GDM1 (cell line): ENCODE data around the gene LELP1.
"Not testable (repeated sequence)": the region's sequence is repeated elsewhere in the genome, so short reads cannot be mapped to it uniquely, and the experiment has no call there.

ENCODE experiments used
- DNase-seq: peaks from one replicate; lab custom pipeline; 2025; lab: John Stamatoyannopoulos, UW

The LELP1 gene

DNA sequence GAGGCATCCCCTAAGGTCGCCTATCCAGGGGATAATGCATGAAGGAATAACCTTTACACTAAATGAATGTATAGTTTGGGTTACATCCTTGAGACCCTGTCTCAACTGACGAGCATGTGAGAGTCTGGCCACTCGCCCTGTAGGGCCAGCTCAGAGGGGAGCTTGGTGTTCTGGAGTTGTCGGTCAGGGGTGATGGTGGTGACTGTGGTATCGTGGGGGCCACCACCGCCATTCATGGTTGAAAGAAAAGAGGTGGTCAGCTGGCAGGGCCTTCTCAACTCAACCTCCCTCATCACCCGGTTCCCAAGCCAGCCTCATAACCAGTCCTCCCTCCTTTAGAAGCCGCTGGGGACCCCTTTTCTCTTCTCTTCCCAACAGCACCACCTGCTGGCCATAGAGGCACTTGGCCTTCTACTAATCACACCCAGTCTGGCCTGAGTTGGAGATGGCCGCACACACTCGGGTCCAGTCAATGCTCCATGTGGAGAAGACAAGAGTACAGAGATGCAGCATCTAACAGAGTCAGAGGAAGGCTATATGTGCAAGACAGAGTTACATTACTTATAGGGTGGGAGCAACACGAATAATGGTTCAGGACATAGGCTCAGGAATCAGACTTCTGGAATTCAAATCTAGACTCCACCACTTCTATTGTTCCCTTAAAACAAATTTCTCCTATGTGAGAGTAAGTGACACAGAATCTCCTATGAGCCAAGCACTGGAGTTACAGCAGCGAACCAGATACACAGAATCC, 26.0 kb downstream of the LELP1 start:
- DNase-seq, result not testable (repeated sequence)

DNA sequence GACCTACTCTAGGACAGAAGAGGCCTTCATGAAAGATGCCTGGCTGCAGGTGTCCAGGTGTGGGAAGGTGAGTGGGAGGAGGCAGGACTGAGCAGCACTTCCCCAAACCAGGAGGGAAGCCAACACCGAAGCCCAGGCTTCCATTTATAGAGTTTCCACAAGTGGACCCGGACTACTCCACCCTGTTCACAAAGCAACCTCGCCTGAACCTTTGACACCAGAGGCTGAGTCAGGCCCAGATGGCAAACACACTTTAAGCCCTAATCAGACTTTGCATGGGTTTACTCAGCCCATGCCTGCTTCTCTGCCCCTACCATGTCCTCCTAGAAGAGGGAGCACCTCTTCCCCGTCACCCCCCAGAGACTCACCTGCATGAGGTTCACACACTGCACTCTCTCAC, 28.1 kb downstream of the LELP1 start:
- no peak for DNase-seq

DNA sequence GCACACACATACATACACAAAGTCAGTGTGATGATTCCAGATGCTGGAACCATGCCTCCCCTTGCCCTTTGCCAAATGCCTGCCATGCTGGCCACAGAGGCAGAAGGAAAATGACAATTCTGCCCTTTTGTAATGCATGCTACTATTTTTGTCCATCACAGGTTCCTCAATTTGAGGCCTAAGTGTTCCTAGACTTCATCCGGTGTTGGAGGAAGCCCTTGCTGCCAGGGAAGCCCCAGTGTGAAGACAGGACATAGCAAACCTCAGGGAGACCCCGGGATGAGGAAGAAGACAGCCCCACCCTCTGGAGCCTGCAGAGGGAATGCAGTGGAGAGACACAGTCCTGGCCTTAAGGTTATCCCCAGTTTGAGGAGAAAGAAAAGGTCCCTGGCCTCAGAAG, 28.6 kb downstream of the LELP1 start:
- DNase-seq, result peak; percentile 39

DNA sequence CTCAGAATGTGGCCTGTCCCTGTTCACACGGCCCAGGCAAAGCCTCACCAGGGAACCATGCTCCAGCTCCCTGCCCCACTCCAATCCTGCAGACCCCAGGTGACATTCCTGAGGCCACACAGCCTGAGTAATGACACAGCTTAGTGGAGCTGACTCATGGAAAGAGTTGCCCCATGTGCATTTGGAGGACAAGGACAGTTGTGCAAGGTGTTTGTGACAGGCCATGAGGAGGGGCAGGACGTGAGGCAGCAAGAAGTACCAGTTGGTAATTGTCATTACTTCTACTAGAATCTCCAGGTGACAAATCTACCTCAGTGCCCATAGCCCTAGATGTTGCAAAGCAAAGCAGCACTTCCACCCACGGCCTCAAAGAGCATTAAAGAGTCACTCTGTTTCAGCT, 29.3 kb downstream of the LELP1 start:
- no peak for DNase-seq

DNA sequence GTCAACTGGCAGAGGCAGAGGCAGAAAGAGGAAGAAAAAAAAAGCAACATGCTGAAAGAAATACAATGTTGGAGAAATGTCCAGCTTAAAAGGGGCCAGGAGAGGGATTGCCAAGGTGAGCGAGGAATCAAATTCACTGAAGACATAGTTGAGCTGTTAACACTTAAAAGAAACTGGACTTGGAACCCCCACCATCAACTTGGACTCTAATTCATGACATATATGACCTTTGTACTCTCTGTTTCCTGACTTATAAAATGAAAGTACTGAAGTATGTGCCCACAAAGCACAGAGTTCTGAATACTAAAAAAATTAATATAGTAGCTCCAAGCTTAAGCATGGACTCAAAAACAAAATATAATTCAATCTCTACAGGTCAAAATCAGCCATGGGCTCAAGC, 30.2 kb downstream of the LELP1 start:
- DNase-seq, result no peak

DNA sequence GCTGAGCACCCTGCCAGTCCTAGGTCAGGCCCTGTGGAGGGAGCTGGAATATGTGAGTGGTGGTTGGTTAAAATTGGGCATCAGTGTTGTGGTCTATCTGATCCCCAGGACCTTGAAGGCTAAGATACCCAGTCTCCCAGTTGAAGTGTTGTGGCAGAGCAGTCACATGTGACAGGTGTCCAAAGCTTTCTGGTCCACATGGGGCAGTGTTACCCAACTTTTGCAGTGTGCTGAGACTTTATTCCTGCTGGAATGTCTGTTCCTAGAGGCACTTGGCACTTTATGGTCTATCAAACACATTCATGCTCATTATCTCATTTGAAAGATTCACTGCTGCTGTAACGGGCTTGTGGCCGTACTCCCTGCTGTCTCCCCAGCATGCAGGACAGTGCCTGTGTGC, 35.3 kb downstream of the LELP1 start:
- DNase-seq, result no peak

DNA sequence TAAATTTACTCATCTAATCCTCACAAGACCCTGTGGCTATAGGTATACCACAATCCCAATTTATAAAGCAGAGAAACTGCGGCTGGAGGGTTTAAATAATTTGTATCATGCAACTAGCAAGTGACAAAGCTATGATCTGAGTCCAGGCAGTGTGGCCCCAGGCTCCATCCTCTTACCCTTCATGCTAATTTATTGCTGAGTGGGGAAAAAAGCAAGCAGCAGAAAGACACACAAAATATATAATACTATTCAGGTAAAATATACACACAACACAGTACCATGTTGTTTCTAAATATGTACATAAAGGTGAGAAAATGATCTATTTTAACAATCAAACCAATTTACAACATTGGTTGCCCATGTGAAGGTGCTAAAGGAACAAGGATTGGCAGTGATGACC, 38.9 kb downstream of the LELP1 start:
- DNase-seq, result no peak

DNA sequence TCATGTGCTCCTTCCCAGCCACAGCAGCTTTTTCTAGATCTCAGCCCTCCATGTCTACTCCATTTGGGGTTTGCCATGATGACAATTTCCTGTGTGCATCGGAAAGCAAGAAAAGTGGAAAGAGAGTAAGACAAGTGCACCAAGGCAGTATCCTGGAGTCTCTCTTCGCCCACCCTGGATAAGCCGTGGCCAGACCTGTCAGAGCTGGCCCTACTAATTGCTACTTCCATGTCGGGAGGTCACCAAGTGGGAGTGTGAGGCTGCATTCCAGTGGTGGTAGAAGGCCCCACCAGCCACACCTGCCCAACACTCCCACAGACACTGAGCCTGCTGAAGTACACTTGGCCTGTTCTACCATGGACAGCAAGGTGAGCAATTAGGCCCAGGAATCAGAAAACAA, 42.2 kb downstream of the LELP1 start:
- no peak for DNase-seq

DNA sequence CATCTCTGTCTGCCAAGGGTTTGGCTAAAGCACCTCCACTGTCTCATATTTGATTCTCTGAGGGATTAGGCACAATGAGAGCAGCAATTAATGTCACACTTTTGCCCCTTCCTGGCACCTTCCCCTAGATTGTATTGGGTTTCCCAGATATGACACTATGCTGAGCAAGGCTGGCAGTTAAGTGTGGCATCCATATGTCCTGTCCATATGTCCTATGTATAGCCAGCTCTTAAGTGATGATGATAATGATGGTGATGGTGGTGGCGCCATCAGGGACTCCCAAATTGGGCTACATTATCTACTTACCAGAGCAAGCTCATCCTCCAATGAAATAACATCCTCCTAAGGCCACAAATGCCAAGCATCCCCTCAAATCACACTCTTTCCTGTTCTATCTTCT, 42.8 kb downstream of the LELP1 start:
- no peak for DNase-seq

DNA sequence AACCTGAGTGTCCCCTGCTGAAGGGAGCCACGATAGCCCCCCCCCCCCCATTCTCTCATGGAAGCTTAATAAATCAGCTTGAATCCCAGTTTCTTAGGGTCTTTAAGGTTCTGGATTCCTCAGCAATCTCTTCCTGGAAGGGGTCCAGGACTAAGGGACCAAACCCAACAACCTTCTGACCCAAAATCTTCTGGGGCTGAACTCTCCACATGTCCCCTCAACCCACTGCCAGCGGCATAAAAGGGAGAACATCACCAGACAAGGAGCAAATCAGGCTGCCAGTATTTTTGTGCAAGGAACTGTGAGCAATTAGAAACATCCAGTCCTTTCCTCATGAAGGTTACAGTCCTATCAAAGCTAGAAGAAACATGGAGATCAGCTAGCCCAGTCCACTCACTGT, 43.6 kb downstream of the LELP1 start:
- no peak for DNase-seq

DNA sequence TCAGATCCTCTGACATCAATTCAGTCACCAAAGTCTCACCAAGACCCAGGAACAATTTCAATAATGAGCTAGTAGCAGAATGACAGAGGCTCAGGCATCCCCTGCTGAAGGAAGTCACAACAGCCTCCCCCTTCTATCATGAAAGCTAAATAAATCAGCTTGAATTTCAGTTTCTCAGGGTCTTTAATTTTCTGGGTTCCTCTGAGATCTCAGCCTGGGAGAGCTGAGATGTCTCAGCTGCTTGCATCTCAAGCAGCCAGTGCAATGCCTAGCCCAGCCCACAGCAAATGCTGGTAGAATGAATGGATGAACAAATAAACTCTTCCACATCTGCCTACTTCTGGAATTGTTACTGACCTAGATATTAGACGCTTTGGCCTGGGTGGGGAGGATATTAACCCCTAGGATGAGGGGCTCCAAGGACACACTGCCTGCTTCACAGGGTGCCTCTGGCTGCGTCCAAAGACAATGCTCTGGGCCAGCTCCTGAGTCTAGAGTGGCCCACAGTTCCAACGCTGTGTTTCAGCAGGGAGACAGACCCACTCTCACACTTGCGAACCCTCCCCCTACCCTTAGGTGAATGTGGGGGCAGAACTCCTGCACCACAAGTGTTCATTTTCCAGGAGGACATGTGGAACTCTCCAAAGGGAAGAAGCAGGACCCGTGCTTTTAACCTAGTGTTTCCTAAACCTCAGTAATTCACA, 45.1 kb downstream of the LELP1 start:
- no peak for DNase-seq

DNA sequence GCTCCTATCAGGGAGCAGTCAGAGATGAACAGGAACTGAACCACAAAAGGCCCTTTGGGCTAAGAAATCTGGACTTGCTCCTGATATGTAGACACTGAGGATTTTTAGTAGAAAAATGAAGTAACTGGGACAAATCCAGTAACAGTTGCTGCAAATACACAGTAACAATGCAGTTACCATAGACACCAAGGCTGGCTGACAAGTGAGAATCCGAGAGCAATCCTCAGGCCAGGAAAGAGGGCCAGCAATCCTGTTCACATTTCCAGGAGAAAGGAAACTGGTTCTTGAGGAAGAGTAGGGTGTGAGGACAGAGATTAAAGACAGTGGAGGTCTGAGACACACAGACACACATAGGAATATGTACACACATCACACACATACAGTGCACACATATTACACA, 46.9 kb downstream of the LELP1 start:
- no peak for DNase-seq

DNA sequence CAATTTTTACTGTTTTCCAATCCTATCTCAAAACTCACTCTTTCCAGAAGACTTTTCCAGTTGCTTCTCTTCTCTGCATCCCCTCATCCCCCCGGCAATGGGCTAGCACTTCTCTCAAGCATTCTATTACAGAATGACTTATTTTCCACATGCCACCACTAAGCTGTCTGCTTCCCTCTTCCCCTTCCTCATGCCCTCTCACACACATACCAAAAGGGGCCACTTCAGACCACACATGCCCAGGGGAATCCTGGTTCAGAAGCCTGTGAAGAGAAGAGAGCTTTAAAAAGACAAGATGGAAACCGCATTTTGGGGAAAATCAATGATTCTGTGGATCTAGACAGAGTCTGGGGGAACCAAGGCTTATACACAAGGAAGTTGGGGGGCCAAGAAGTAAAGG, 47.9 kb downstream of the LELP1 start:
- DNase-seq, result no peak

DNA sequence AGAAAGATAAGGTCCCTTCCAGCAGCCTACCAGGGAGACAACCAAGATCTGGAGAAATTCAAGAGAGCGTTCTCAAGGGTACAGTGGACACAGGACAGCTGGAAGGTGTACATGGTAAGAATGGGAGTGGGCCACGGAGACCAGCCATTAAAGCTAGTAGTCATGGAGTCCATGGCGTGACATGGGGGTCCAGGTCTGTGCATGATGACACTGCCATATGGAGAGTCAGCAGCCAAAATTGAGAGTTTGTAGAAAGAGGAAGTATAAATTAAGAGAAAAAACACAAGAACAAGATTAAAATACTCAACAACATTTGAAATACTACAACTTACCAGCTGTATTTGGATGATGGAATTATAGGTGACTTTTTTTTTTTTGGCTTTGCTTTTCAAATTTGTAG, 48.3 kb downstream of the LELP1 start:
- DNase-seq, result no peak

DNA sequence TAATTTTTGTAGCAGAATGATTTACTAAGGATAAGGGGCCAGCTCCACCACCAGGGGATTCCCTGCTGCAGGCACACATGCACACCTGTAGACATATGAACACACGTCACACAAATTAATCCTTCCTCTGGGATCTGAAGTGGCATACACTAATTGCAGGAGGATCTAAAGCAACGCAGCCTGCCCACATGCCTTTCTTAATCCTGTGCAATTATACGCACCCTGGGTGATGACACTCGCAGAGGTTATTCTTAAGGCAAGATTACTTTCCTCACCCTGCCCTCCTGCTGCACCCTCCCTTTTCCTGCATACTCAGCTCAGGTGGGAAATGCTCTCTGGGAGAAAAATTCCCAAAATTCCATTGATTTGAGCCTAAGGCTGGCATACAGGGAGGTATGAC, 48.8 kb downstream of the LELP1 start:
- no peak for DNase-seq

DNA sequence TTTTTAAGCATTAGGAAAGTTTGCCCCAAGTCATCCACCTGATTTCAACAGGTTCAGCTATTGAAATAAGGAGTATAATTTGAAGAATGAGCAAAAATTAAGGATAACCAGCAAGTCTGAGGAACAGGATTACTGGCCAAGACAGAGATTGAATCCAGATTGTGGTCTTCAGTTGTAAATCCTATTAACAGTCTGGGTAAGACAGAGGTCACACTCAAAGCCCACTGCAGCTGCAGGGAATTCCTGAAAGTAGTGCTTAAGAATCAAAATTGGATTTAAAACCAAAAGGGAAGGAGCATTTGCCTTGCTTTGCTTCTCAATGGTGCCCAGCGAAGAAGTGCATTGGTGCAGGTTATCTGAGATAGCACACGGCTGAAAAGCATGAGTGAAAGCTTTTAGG, 49.8 kb downstream of the LELP1 start:
- DNase-seq, result no peak

DNA sequence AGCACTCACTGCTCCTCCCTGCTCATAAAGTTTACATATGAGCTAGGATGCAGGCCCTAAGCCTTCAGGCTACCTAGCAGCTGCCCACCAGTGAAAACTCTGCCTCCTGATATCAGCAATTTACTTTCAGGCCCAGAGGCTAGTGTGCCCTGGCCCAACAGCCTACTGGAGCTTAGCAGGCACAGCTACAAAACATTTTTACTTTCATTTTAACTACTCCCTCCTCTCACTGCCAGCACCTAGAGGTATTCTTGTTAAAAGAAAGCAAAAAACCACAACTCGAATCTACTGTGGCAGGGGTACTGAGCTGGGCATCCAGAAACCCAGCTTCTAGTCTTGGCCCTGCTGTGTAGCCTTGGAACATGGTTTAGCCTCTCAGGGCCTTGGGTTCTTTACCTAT, 50.5 kb downstream of the LELP1 start:
- no peak for DNase-seq
